ENCODE measurements around the gene OCA2. TPM values are rescaled to one million over a fixed set of nuclear protein-coding genes. Genes with fewer than 3 reads are reported as not detected.
A peak's percentile ranks its signal among the peaks of the same experiment; 100 is the strongest.

Gene OCA2
- polyA plus RNA-seq, 1 donor (not counting 4 experiments of a cell fraction or from before 2014, with no cell fraction given) = 0.05 TPM

DNA sequence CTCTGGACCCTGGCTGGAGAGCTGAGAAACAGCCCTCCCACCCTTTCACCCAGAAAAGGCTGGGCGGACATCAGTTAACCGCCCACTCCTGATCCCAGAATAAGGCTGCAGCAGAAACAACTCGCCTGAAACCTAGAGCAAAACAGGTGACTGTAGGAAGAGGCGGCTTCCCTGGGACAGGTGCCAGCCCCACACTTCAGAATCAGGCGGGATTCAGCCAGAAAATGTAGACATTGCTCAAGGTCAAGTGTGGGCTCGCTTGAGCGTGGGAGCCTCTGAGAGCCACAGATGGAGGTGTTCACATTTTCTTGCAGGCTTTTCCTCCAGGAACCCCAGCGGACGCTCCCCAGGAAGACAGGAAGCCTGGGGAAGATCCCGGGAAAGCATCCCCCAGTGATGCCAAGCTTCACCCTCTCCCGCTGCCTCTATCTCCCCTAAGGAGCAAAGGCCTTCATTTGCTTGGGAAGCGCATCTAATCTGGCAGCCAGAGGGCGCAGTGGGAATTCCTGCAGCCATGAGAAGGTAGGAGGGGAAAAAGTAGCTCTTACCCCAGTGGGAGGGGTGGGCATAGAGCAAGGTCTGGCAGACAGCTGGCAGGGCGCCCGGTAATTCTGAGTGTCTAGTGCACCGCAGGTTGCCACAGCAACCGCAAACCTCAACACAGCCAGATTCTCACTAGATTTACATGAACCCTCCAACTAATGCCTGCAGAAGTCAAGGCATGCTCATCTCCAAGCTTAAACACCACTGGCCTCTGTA lies 77.7 kb downstream of the OCA2 start:
- TF ChIP-seq, protein P1, sequence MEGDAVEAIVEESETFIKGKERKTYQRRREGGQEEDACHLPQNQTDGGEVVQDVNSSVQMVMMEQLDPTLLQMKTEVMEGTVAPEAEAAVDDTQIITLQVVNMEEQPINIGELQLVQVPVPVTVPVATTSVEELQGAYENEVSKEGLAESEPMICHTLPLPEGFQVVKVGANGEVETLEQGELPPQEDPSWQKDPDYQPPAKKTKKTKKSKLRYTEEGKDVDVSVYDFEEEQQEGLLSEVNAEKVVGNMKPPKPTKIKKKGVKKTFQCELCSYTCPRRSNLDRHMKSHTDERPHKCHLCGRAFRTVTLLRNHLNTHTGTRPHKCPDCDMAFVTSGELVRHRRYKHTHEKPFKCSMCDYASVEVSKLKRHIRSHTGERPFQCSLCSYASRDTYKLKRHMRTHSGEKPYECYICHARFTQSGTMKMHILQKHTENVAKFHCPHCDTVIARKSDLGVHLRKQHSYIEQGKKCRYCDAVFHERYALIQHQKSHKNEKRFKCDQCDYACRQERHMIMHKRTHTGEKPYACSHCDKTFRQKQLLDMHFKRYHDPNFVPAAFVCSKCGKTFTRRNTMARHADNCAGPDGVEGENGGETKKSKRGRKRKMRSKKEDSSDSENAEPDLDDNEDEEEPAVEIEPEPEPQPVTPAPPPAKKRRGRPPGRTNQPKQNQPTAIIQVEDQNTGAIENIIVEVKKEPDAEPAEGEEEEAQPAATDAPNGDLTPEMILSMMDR (optimal IDR thresholded peaks at IDR 0.05 in 1 of 3, IDR thresholded peaks at IDR 0.05 in 1 of 3, conservative IDR thresholded peaks at IDR 0.05 in 1 of 3; ENCODE audit: extremely low read depth in 1 of 3, insufficient read depth in 2 of 3, low read length in 3 of 3) = peak in 2 of 3 experiments; percentile 36 to 39
- no peak for TF ChIP-seq EZH2 (IDR thresholded peaks at IDR 0.05; ENCODE audit: low read length)
- no peaks in the 10 kb centered on the region for H3K9me1 ChIP-seq (ENCODE audit: control insufficient read depth, extremely low read depth, insufficient read depth, low read length)
- H3K4me1 ChIP-seq (ENCODE audit: control insufficient read depth, extremely low read depth, insufficient read depth, low read length) = no peaks in the 10 kb centered on the region
- no peak overlapping the region for H3K9ac ChIP-seq (ENCODE audit: control insufficient read depth, extremely low read depth, insufficient read depth, low read length)
- no peaks in the 10 kb centered on the region for H3K9me3 ChIP-seq (ENCODE audit: control insufficient read depth, low read depth, low read length)
- FAIRE-seq (no peak), DNase-seq (ENCODE audit: low read depth, low spot score) (no peak)
- H4K20me1 ChIP-seq (ENCODE audit: control insufficient read depth, extremely low read depth, insufficient read depth, low read length) = no peaks in the 10 kb centered on the region
- H2AFZ ChIP-seq (ENCODE audit: control insufficient read depth, low read length) = no peak overlapping the region
- H3K4me3 ChIP-seq (ENCODE audit: control insufficient read depth in 2 of 3, extremely low read depth in 1 of 3, insufficient read depth in 2 of 3, low read depth in 1 of 3, low read length in 3 of 3) = no peak overlapping the region
- no peak overlapping the region for H3K4me2 ChIP-seq (ENCODE audit: control insufficient read depth, extremely low read depth, insufficient read depth, low read depth, low read length)
- no peak overlapping the region for H3K27ac ChIP-seq (ENCODE audit: control insufficient read depth, insufficient read depth, low read length)
- no peaks in the 10 kb centered on the region for H3K36me3 ChIP-seq (ENCODE audit: control insufficient read depth in 2 of 2, extremely low read depth in 1 of 2, insufficient read depth in 2 of 2, low read length in 2 of 2)
- no peaks in the 10 kb centered on the region for H3K79me2 ChIP-seq (ENCODE audit: control insufficient read depth, insufficient read depth, low read length)
- H3K27me3 ChIP-seq (ENCODE audit: control insufficient read depth, extremely low read depth, insufficient read depth, low read length) = no peaks in the 10 kb centered on the region
- dilution Hi-C loops (cut with MboI; ENCODE audit: extremely low pct_ligation_motif_present, low sequenced_read_pairs) = no loop called here

DNA sequence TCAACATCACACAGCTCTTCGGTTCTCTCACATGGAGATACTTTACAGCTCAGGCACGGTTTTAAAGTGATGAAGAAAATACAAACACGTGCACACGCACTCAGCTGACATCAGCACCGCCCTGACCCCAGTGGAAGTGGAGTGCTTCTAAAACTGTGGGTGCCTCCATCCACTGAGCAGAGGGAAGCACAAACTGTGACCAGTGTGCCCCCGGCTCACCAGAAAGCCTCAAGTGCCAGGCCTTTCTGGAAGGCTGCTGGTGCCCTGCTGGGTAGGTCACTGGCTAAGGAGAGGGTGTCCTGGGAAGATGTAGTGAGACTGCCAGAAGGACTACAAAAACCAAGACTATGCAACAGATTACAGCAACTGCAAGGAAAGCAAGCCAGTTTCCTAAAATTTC lies 78.5 kb downstream of the OCA2 start:
- Histone ChIP-seq H3K9me3 (ENCODE audit: control insufficient read depth, low read depth, low read length) (no peaks in the 10 kb centered on the region), H3K4me3 (ENCODE audit: control insufficient read depth in 2 of 3, extremely low read depth in 1 of 3, insufficient read depth in 2 of 3, low read depth in 1 of 3, low read length in 3 of 3) (no peak overlapping the region), H3K9me1 (ENCODE audit: control insufficient read depth, extremely low read depth, insufficient read depth, low read length) (no peaks in the 10 kb centered on the region), H4K20me1 (ENCODE audit: control insufficient read depth, extremely low read depth, insufficient read depth, low read length) (no peaks in the 10 kb centered on the region), H3K36me3 (ENCODE audit: control insufficient read depth in 2 of 2, extremely low read depth in 1 of 2, insufficient read depth in 2 of 2, low read length in 2 of 2) (no peaks in the 10 kb centered on the region), H3K4me2 (ENCODE audit: control insufficient read depth, extremely low read depth, insufficient read depth, low read depth, low read length) (no peak overlapping the region), H3K27ac (ENCODE audit: control insufficient read depth, insufficient read depth, low read length) (no peak overlapping the region), H3K79me2 (ENCODE audit: control insufficient read depth, insufficient read depth, low read length) (no peaks in the 10 kb centered on the region), H2AFZ (ENCODE audit: control insufficient read depth, low read length) (no peak overlapping the region), H3K4me1 (ENCODE audit: control insufficient read depth, extremely low read depth, insufficient read depth, low read length) (no peaks in the 10 kb centered on the region), H3K27me3 (ENCODE audit: control insufficient read depth, extremely low read depth, insufficient read depth, low read length) (no peaks in the 10 kb centered on the region), H3K9ac (ENCODE audit: control insufficient read depth, extremely low read depth, insufficient read depth, low read length) (no peak overlapping the region)
- dilution Hi-C loops (cut with MboI; ENCODE audit: extremely low pct_ligation_motif_present, low sequenced_read_pairs) = no loop called here
- DNase-seq (ENCODE audit: low read depth, low spot score) (no peak), FAIRE-seq (no peak)
- TF ChIP-seq, protein P1 (optimal IDR thresholded peaks at IDR 0.05 in 1 of 3, IDR thresholded peaks at IDR 0.05 in 1 of 3, conservative IDR thresholded peaks at IDR 0.05 in 1 of 3; ENCODE audit: extremely low read depth in 1 of 3, insufficient read depth in 2 of 3, low read length in 3 of 3) = no peak
- no peak for TF ChIP-seq EZH2 (IDR thresholded peaks at IDR 0.05; ENCODE audit: low read length)
